Activated CD8-positive, alpha-beta memory T cell treated with anti-CD3 and anti-CD28 coated beads, Interleukin-2, amount 50 U/mL, for 48 hours (primary cell): ENCODE data around the gene SELENOS.

Experiments
- DNase-seq: peaks from one replicate; pipeline ENCODE4 v3.0.0-alpha.2; 2020

The SELENOS gene

DNA sequence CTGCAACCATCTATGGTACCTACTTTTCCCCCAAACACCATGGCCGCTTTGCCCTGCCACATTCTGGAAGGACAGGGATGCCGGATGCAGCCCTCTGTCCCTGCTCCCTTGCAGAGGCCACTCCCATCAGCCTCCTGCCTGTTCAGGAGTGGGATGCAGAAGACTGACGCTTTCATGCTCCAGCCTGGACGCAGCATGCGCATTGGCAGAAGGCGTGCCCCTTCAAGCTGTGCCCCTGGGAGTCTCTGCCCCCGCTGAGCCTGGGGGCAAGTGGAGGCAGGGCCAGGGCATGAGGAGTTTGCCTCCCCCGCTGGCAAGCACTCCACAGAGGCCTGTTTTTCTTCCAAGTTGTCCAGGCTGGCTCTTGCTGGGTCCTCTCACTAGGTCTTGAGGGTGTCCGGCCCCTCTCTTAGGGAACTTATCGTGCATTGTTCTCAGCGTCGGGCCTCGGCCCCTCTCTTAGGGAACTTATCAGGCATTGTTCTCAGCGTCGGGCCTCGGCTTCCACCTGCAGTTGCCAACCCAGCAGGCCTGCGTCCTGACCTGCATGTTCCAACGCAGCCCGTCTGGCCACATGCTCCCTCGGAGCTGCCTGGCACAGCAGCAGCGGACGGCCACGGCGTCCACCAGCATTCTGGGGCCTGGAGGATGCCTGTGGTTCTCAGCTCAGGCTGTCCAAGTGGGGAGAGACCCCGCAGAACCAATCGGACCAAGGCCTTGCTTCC lies 32.3 kb upstream of the SELENOS start:
- DNase-seq = no peak

DNA sequence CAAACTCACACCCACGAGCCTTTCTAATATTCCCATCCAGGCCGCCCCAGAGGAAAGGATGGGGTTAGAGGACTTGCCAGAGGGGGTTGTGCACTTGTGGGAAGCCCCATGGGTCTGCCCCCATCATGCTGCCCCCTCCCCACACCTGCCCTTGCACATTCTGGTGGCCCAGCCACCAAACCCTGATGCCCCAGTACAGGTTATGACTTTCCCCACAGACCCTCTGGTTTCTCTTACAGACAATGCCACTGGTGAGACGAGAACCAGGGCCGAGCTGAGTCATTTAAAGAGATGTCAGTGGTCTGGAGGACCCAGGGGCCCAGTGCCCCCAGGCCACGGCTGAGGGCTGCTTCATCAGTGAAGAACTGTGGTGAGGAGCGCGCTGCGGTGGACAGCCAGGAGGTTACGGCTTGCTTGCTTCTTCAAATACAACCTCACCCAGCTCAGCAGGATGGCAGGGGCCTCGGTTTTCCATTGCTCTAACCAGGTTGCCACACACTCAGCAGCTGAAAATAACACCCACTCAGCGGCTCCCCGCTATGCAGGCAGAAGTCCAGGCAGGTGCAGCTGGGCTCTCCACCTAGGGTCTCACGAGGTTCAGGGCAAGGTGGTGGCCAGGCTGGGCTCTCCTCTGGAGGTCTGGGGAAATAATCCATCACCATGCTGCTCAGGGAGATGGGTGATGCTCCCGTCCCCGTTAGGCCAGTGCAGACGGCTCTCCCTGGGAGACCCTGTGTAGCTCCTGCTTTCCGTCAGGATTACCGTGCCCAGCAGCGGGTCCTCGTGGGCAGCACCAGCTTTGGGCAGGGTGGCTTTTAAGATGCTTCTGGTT lies 31.5 kb upstream of the SELENOS start:
- DNase-seq = no peak

DNA sequence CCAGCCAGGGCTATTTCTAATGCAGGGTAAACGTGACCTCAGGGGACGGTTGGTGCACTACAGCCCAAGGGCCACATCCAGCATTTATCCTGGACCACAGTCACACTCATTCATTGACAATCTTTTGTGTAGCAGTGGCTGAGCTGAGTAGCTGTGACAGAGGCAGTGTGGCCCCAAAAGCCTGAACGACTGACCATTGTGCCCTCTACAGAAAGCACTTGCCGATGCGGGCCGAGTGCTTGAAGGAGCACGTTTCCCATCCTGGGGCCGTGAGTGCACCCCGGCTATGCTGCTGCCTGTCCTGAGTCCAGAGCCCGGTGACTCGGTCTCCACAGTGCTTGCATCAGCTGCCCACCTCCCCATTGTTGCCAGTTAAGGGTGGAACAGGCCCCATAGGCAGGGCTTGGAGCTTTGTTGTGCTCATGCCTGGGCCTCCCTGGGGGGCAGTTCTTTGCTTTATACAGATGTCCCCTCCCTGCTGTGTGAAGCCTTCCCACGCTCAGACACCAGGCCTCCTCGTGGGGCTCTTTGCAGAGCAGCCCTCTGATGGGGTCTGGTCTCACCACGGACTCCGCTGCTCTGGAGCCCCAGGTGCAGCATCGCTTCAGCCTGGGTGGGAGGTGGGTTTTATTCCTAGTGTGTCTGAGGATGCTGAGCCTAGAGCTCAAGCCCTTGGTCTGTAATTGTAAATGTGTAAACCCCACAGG lies 30.8 kb upstream of the SELENOS start:
- no peak for DNase-seq

DNA sequence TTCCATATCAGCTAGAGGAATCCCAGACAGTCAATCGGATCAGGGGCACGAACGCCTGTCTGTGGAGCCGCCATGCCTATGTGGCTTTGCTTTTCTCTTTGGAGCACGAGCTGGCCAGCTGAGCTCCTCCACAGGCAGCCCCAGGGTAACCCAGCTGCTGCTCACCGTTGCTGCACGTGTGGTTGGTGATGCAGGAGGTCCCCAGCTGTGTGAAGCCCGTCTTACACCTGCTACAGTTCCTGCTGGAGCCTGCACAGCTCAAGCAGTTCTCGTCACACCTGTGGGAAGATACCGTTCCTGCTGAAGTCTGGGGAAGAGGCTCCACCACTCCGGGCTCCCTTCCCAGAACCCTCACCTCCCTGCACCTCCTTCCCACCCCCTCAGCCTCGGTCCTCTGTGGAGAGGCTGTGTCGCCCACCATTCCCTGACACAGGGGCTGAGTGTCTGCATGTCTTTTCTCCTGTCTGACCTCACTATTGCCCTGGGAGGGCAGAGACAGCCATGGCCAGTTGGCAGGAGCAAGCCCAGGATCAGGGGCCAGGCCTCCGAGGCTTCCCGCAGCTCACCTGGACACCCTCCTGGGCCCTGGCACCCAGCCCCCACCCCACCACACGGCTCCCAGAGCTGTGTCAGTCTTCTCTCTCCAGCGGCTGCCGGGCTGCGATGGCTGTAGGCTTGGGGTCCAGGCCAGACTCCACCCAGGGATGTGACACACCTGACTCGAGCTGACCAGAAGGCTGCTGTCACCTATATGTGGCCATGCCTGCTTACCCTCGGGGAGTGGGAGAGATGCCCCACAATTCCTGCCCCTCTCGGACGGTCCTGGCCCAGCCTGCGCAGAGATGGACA lies 30.0 kb upstream of the SELENOS start:
- no peak for DNase-seq

DNA sequence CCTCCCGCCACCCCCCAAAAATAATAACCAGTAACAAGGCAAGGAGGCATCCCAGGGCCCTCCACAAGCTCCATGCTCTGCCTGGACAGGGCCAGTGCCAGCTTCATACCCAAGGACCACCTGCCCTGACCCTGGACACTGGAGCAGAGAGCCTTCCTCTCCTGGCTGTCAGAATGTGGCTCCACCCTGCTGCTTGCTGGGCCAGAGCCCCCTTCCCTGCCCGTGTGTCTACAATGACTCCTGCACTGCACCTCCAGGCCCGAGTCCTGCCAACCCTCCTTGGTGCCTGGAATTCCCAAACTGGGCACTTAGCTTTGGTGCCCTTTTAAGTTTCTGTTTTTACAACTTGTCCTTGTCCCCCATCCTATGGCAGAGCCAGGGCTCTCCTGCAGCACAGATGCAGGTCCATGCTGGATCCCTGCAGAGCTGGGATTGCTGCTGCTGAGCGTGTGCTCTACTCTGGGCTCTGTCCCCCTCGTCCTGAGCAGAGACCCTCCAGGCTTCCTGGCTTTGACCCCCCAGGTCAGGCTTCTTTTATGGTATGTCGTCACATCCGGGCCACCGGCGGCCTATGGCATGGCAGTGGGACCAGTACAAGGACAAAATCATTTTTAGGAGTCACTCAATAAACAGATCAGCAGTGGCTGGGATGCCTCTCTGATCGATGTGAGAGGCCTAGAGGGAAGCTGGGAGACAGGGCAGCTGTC lies 29.2 kb upstream of the SELENOS start:
- DNase-seq = no peak

DNA sequence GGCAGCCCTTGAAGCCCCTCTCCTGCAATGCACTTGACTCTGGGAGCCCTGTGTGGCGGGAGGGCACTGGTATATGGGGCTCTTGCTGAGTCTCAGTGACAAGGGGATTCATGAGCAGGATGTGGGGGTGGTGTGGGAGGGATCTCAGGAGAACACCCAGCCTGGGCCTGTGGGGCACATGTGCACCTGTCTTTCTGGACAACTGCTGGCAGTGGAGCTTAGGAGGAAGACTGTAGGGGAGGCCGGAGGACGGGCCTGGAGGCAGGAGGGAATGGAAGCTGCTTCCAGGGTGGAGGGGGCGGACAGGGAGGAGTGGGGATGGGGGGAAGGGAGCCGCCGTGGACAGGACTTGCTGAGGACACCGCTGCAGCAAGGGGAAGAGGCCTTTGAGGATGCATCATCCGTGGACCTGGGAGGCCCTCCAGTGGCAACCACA lies 28.6 kb upstream of the SELENOS start:
- no peak for DNase-seq

DNA sequence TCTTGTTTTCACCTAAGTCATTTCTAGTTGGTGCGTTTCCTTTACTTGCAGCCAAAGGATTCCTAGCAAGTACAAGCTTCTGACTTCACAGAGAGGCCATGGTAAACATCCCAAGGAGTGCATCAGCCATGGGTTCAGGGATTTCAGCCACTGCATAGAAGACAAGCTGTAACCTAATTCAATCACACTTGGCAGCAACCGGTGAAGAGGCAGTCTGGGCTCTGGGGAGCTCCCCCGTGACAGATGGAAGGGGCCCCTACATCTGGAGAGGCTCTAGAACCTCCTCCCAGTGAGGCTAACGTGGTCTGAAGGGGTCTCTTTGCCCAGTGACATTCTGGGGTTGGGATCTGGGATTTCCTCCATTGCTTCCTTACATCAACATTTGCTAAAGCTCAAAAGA lies 26.1 kb upstream of the SELENOS start:
- no peak for DNase-seq

DNA sequence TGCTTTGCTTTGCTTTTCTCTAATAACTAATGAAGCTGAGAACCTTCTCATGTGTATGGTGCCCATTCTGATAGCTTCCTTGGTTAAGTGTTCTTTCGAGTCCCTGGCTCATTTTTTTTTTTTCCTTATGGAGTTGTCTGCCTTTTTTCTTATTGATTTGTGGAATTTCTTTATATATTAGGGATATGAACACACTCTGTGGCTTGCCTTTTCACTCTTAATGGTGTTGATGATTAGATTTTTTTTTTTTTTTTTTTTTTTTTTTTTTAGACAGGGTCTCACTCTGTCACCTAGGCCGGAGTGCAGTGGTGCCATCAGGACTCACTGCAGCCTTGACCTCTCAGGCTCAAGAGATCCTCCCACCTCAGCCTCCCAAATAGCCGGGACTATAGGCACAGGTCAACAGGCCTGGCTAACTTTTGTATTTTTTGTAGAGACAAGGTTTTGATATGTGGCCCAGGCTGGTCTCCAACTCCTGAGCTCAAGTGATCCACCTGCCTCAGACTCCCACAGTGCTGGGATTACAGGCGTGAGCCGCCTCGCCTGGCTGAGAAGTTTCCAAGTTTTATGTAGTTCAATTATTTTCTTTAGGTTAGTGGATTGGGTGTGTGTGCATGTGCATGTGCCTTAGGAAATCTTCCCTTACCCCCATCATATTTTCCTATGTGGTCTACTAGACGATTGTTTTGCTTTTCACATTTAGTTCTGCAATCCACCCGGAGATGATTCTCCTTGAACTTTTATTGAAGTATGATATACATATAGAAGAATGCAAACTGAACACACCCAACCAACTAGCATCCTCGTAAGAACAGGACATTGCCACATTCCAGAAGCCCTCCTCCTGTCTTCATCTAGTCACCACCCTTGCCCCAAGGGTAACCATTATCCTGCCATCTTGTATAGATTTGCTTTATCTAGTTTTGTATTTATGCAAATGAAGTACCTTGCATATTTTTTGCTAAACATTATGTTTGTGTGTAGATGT lies 19.4 kb upstream of the SELENOS start:
- no peak for DNase-seq

DNA sequence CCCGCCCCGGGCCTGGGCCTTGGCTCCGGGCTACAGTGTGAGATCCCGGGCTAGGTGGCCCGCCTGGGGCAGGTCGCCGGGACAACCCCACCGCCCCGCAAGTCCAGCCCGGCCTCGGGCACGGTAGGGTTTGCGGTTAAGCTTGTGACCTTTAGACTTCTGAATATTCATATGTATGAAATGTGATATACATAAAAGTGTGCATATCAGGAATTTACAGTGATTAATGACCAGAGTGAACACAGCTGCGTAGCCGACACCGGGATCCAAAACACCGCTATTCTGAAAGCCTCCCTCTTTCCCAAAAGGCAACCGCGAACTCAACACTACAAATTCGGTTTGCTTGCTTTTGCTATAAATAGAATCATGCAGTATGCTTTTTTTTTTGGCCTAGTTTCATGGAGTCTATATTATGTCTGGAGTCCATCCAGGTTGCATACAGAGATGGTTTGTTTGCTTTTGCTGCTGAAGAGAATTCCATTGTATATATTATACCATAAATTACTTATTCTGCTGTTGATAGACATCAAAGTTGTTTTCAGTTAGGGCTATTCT lies 18.4 kb upstream of the SELENOS start:
- DNase-seq = no peak

DNA sequence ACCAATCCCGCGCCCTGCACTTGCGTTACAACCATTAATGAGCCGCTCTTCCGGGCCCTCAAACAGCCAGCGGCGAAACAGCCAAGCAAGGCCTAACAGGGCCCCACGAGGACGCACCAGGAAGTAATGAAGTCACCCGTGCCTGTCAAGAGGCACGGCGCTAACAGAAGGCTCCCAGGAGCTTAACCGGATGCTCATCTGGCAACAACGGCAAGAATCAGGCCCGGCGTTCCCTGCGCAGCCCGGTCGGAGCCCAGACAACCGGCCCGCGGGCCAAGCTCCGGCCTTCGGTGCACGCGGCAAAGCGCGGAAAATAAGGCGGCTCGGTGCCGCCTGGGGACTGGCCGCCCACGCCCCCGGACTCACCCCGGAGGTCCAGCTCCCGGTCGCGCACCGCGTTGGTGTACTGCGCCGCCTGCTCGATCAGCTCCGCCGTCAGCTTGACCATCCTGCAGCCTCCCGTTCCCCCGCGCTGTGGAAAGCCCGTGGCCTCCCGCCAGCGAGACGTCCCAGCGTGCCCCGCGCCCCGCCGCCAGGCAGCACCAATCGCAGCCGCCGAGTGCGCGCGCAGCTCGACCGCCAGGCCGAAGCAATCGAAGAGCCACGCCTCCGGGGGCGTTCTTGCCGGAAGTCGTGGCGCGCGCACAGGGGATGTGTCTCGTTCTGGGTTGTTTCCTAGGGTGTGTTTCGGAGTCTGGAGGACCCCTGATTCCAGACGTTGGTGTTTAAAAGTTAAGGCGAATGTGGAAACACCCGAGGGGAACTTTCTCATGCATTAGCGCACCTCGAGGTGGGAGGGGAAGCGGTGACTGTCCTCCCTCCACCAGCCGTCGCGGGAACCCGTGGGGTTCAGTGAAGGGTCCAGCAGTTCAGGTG lies 17.7 kb upstream of the SELENOS start, which contains the start of gene SNRPA1:
SNRPA1 (minus strand) TSS at position 518 of the 876 bp plus-strand sequence; CDS start at position 448, 70 bp downstream.
- DNase-seq = peak; percentile 100

DNA sequence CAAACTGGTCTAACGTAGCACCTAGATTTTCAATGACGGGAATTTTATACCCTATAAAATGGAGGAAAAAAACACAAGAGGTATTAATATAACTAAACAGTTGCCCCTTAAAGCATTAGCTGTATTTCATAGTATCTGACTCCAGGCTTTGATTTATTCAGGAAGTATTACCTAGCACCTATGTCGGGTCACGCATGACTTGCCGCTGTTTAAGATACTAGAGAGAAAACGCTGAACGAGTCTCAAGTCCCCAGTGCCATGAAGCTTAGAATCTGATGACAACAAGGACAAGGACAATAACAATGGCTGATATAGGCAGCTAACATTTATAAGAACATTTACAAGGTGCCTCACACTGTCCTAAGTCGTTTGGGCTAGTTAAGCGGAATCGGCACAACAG lies 15.8 kb upstream of the SELENOS start:
- no peak for DNase-seq

DNA sequence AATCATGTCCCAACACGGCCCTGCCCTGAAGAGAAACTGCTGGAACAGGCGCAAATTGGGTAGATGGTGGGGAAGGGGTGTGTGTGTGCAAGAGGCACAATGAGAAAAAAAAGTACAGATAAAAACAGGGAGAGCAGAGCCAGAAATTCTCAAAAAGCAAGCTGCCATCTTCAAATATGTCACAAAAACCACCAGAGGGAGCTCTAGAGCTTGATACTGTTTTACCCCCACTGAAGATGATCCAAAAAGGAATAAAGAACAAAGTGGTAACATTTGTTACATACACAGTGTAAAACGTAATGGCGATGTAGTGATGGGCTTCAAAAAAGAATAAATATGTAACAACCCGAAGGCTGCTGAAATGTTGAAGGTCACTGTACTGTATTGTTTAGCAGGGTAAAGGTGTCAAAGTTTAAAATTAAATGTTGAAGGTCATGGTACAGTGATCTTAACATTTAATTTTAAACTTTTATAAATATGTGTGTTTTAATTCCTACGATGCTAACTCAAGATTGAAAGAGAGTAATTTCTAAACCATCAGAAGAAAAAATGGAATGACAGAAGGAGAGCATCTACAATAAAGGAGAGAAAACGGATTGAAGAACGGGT lies 11.7 kb upstream of the SELENOS start:
- peak; percentile 28 for DNase-seq

DNA sequence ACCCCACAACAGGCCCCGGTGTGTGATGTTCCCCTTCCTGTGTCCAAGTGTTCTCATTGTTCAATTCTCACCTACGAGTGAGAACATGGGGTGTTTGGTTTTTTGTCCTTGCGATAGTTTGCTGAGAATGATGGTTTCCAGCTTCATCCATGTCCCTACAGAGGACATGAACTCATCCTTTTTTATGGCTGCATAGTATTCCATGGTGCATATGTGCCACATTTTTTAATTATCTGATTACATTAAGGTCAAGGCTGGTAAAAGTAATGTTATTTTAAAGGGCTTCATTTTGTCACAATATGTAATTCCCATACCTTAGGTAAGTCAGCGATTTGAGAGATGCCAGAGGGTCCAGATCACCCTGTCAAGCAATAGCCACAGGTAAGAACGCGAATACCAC lies 10.1 kb upstream of the SELENOS start:
- DNase-seq = peak; percentile 8

DNA sequence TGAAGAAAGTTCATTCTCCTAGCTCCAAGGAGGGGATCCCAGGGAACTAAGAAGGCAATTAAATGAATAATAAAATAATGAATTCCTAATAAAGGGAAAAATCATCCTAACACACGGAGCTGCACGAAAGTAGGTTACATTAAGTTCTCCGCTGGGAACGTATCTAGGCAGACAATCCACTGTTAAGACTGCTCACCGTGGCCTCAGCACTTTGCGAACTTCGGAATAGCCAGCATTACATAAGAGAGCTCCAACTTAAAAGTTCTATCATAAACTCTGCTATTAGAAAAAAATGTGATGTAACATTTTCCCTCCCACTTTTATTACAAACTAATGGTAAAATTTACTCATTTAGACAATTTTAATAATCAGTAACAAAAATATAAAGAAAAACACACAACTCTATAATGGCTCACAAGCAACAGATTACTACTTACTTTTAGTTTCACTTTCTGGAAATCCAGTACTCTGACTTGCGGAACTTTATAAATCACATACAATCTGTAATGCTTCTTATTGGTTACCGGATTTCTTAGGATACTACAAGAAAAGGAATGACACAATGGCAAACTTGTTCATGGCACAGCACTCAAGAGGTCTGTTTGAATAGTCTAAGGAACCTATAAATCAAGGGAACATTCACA lies 9.3 kb upstream of the SELENOS start:
- no peak for DNase-seq

DNA sequence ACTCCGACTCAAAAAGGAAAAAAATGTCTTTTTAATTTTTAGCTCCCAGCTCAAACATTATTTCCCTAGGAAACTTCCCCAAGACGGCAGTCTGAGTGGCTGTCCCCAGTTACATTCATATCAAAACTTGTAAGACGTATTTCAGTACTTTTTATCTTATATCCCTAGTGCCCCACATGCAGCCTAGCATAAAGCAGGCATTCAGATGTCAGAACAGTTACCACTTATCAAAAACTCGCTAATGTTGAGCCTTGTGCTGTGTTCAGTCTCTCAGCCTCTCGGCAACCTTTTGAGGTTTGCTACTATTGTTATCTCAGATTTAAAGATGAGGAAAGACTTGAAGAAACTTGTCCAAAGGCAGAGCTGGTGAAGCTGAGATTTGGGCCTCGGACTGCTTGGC lies 6.6 kb upstream of the SELENOS start:
- no peak for DNase-seq

DNA sequence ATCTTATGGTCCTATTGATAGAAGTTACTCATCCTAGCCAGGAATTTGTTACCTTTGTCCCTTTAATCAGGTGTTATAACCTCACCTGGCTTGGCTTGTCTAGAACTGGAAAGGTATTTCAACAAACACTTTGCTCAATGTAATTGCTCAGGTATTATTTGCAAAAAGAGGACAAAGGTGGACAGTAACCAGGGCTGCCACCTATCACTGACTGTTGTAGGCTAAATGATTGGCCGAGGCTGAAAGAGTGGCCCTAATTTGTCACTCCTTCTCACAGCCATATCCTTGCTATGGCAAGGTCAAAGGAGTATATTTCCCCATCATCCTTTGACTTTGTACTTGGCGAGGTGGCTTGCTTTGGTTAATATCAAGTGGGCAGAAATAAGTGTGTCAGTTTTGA lies 2.7 kb upstream of the SELENOS start:
- peak; percentile 32 for DNase-seq

DNA sequence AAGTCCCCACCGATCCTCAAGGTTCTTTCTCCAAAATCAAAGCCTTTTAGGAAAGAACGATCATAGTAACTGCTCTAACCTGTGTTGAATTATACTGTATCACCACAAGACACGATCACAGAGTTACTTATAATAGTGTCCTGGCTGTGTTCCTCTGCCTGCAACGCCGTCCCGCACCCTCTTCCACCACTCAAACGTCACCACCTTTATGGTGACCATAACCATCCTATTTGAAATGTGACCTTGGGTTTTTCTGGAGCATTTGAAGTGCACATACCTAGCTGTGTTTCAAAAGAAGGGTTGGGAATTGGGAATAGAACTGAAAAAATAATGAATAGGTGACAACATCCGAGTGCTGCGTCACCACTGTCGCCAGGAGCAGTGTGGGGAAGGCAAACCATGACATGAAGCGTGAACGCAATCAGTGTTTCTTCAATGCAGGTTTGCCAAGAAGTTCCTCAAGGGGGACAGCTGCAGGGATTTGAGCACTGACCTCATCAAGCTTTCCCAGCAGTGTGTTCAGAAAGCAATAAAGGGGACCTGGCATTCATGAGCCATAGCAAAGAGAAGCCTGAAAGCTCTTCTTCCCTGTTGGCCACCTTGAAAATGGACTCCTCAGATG lies 769 bp upstream of the SELENOS start:
- peak; percentile 45 for DNase-seq
